ENCODE results near the gene DCTN2.

DCTN2 gene

GRCh38 chr12:57553343-57554202 is 6.6 kb upstream of the DCTN2 start:
- TF ChIP-seq CTCF (IDR thresholded peaks at IDR 0.05; ENCODE audit: insufficient read depth, low read depth, low read length, missing control alignments) = no peak
- H3K4me3 ChIP-seq (ENCODE audit: low read length) = no peak overlapping the region

GRCh38 chr12:57552835-57553313 is 5.9 kb upstream of the DCTN2 start:
- no peak for TF ChIP-seq CTCF (IDR thresholded peaks at IDR 0.05; ENCODE audit: insufficient read depth, low read depth, low read length, missing control alignments)
- no peak for DNase-seq (ENCODE audit: low read depth)
- no peak overlapping the region for H3K4me3 ChIP-seq (ENCODE audit: low read length)

More at GRCh38 chr12:57553343-57554202, 6.6 kb upstream of the DCTN2 start:
- no peak for DNase-seq (ENCODE audit: low read depth)

- H3K4me3 ChIP-seq (ENCODE audit: low read length) = no peak overlapping the region
- TF ChIP-seq CTCF (IDR thresholded peaks at IDR 0.05; ENCODE audit: insufficient read depth, low read depth, low read length, missing control alignments) = no peak
- DNase-seq (ENCODE audit: low read depth) = no peak
These were observed 5.3 kb upstream of the DCTN2 start for GRCh38 chr12:57552306-57552651.

- no peak for DNase-seq (ENCODE audit: low read depth)
- TF ChIP-seq CTCF (IDR thresholded peaks at IDR 0.05; ENCODE audit: insufficient read depth, low read depth, low read length, missing control alignments) = no peak
- H3K4me3 ChIP-seq (ENCODE audit: low read length) = no peak overlapping the region
These were observed 4.8 kb upstream of the DCTN2 start for GRCh38 chr12:57551637-57552305.

GRCh38 chr12:57550641-57551549 is 3.9 kb upstream of the DCTN2 start:
- TF ChIP-seq CTCF (IDR thresholded peaks at IDR 0.05; ENCODE audit: insufficient read depth, low read depth, low read length, missing control alignments) = no peak
- no peak overlapping the region for H3K4me3 ChIP-seq (ENCODE audit: low read length)

GRCh38 chr12:57549909-57550640 is 3.1 kb upstream of the DCTN2 start, which contains the start of gene KIF5A:
Gene KIF5A, plus strand, starts transcription at chr12:57550044. Its CDS starts 228 bp downstream, at chr12:57550272.
- no peak for TF ChIP-seq CTCF (IDR thresholded peaks at IDR 0.05; ENCODE audit: insufficient read depth, low read depth, low read length, missing control alignments)
- peak within 1 kb of the TSS; percentile 16 for H3K4me3 ChIP-seq (ENCODE audit: low read length)
- DNase-seq (ENCODE audit: low read depth) = no peak

More at GRCh38 chr12:57550641-57551549, 3.9 kb upstream of the DCTN2 start:
- DNase-seq (ENCODE audit: low read depth) = no peak

Measured in epithelial cell of esophagus (primary cell).